HG03159 (cell line): Measurements from ENCODE around the gene XYLT2.
A peak's percentile ranks its signal among the peaks of the same experiment; 100 is the strongest.

ENCODE experiments used
- ATAC-seq: cut with Tn5 transposase; IDR thresholded peaks from one replicate; pipeline ENCODE4 v1.9.1; 2021; ENCODE audit warnings: mild to moderate bottlenecking, moderate library complexity; ENCODE audit not compliant: unreplicated experiment

XYLT2 gene

DNA sequence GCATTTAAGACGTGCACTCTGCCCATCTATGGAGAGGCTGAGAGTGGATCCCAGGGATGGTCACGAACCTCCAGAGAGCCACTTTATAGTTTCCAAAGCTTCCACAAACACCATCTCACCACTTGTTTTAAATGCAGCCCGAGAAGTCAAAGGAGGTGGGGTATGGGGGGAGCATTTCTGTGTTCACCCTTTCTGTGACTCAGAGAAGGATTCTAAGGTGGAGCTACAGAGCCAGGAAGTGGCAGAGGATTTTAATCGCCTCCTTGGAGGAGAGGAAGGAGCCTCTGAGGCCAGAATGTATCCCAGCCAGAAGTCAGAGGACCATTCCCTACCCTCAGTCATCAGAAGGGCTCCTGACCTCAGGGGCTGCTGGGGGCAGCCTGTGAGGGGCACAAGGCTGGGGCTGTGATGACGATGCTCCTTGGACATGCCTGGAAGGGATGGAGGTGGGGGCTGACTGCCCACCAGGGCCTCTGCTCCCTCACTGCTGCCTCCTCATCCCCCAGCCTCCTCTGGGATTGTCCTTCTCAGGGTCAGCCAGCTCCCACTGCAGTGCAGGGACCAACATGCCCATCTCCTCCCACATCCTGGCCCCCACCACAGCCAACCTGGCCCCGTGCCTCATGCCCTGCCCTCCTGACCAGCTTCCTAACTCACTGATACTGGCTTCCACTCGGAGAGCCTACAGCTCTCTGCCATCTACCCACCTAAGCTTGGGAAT lies 2.8 kb downstream of the XYLT2 start:
- ATAC-seq: no peak

DNA sequence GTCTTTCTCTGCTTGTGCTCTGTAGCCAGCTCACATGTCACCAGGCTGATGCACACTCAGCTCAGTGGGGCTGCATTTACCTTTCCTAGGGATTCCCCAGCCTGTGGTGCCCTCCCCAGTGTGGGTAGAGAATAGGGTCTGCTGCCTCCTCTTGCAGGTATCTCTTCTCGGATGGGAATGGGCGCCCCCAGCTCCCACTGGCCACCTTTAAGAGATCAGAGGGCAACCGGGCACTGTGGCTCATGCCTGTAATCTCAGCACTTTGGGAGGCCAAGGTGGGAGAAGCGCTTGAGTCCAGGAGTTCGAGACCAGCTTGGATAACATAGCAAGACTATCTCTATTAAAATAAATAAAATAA lies 3.3 kb downstream of the XYLT2 start:
- ATAC-seq: no peak

DNA sequence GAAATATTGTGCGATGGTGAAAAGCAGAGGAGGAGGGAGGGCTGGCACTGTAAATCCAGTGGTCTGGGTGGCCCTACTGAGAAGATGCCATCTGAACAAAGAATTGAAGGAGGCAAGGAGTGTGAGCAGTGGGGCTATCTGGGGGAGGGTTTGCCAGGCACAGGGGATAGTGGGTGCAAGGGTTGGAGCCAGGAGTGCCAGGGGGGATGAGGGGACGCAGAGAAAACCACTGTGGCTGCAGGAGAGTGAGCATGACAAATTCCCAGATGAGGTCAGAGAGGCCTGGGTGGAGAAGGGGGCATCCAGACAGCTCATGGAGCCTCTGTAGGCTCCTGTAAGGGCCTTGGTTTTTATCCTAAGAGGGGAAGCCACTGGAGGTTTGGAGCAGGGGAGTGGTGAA lies 4.8 kb downstream of the XYLT2 start:
- no peak for ATAC-seq

DNA sequence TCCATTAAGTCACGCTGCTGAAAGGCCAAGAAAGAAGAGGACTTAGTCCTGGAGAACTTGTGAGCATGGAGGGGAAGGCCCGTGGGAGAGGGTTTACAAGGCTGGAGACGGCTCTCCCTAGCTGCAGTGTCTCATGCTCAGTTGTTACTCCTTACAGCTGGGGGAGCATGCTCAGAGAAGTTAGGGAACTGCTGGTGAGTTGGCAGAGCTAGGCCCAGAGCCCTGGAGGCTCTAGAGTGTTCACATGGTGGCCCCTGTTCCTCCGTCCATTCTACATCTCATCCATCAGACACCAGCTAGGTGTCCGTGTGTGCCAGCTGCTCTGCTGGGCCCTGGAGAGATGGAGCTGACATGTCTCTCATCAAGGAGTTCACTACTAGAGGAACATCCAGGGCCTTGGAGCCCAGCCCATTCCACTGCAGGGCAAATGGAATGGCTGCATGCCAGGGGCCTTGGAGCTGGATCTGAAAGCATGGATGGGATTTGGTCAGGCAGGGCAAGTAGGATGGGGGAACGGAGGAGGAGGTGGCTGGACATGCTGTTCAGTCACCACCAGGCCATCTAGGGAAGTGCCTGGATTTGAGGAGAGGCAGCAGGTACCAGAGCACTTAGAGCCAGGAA lies 6.3 kb downstream of the XYLT2 start:
- ATAC-seq: no peak

DNA sequence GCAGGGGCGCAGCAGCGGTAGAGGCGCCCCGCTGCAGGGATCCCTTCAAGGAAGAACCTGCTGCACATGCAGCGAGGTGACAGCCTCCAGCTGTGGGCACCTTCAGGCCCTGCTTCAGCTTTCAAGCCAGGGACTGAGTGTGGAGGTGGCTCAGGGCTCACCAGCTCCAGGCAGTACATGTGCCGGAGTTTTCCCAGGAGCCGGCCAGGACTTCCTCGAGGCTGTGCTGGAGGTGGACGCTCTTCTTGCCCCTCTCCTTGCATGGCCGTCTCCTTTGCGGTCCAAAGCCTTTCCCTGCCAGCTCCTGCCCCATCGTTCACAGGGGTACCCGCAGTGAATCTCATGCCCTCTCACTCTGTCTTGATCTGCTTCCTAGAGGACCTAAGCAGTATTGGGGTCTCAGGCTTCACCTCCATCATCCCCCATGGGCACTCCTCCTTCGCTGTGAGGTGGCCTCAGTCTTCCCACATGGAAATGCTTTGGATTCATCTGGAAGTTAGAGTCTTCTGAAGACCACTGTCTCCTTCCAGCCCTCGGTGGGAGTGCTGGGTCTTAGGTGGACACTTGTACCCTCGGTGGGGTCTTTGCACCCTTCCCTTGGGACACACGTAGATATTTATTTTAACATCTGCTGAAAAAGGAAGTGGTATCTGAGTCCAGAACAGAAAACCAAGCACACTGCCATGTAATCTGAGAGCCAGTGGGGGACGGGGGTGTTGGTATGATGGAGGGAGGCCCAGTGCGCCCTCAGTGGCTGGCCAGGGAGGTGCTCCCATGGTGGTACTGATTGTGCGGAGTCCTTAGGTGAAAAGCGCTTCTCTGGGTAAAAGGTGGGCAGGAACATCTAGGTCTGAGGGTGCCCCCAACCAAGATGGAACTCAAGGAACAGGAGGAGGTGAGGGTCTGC lies 7.0 kb downstream of the XYLT2 start:
- no peak for ATAC-seq

DNA sequence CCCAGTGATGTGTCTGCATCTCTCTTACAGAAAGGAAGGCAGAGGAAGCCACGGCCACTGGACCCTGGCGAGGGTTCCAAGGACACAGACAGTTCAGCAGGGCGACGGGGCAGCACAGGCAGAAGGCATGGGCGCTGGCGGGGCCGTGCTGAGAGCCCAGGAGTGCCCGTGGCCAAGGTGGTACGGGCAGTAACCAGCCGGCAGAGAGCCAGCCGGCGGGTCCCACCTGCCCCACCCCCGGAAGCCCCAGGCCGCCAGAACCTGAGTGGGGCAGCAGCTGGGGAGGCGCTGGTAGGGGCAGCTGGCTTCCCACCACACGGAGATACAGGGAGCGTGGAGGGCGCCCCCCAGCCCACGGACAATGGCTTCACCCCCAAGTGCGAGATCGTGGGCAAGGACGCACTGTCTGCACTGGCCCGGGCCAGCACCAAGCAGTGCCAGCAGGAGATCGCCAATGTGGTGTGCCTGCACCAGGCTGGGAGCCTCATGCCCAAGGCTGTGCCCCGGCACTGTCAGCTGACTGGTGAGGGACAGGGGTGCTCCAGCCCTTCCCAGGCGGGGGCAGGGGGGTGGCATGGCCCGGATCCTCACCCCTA lies 7.8 kb downstream of the XYLT2 start:
- no peak for ATAC-seq

DNA sequence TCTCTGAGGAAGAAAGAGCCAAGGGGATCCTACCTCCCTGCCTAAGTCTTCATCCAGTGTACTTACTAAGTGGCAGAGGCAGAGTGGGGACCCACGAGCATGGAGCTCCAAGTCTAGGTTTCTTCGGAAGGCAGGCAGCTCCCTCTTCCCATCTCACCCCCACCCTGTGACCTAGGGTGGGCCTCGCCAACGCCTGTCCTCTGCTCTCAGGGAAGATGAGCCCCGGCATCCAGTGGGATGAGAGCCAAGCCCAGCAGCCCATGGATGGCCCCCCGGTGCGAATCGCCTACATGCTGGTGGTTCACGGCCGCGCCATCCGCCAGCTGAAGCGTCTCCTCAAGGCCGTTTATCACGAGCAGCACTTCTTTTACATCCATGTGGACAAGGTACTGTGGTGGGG lies 8.3 kb downstream of the XYLT2 start:
- no peak for ATAC-seq

DNA sequence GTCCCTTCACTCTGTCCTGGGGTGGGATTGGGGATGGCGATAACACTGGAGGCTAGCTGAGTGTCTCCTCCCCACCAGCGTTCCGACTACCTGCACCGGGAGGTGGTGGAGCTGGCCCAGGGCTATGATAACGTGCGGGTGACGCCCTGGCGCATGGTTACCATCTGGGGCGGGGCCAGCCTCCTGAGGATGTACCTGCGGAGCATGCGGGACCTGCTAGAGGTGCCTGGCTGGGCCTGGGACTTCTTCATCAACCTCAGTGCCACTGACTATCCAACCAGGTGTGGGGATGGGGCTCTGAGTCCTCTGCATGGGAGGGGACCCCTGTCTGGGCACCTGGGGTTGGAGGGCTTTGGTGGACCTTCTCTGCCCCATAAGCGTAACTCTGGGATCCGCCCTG lies 8.8 kb downstream of the XYLT2 start:
- ATAC-seq: no peak

DNA sequence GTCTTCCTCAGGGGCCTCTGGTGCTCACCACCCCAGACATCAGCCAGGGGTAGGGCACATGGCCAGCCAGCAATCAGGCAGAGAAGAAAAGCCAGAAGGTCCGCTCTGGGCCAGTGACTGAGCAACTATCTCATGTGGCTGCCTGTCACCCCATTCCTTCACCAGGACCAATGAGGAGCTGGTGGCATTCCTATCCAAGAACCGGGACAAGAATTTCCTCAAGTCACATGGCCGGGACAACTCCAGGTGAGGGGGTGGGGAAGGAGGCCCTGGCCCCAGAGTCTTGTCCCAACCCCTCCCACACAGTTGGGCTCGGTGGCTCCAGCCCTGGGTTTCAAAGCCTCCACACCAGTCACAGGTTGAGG lies 9.4 kb downstream of the XYLT2 start:
- no peak for ATAC-seq

DNA sequence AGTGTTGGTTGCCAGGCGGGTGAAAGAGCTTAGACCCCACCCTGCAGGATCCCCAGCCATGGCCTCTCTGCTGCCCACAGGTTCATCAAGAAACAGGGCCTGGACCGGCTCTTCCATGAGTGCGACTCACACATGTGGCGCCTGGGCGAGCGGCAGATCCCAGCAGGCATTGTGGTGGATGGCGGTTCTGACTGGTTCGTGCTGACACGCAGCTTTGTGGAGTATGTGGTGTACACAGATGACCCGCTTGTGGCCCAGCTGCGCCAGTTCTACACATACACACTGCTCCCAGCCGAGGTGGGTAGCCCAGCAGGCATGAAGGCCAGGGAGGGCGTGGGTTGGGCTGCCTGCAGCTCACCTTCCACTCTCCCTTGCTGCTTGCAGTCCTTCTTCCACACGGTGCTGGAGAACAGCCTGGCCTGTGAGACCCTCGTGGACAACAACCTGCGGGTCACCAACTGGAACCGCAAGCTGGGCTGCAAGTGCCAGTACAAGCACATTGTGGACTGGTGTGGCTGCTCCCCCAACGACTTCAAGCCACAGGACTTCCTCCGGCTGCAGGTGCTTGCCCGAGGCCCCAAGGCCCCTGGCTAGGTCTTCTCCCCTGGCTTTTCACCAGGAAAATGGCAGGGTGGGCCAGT lies 9.9 kb downstream of the XYLT2 start:
- ATAC-seq: no peak

DNA sequence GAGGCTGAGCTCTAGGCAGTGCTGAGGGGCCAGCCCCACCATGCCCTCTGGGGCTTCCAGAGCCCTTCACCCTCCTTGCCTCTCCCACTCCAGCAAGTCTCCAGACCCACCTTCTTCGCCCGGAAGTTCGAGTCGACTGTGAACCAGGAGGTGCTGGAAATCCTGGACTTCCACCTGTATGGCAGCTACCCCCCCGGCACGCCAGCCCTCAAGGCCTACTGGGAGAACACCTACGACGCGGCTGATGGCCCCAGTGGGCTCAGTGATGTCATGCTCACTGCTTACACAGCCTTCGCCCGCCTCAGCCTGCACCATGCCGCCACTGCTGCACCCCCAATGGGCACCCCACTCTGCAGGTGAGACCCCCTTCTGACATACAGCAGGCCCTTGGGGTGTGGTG lies 10.5 kb downstream of the XYLT2 start:
- no peak for ATAC-seq

DNA sequence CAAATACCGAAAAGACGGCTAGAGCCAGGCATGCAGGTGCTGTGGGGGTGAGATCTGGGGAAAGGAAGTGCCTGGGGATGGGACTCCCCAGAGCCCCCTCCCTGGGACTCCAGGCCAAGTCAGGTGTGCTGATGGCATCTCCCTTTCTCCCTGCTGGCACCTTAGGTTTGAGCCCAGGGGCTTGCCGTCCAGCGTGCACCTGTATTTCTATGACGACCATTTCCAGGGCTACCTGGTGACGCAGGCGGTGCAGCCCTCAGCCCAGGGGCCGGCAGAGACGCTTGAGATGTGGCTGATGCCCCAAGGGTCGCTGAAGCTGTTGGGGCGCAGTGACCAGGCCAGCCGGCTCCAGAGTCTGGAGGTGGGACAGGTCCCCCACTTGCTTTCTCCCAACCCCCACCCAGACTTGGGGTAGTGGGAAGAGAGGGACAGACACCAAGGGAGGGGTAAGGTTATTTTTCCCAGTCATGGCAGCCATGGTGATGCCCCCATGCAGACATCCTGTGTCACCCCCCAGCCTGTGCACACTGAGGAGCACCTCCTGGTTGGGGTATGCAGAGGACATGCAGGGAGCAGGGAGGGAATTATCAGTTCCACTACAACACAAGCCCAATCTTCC lies 11.1 kb downstream of the XYLT2 start:
- no peak for ATAC-seq

DNA sequence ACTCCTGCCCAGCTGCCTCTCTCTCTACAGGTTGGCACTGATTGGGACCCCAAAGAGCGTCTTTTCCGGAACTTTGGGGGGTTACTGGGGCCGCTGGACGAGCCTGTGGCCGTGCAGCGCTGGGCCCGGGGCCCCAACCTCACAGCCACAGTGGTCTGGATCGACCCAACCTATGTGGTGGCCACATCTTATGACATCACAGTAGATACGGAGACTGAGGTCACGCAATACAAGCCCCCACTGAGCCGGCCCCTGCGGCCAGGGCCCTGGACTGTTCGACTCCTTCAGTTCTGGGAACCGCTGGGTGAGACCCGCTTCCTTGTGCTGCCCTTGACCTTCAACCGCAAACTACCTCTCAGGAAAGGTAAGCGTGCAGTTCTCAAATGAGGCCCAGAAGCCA lies 12.3 kb downstream of the XYLT2 start:
- ATAC-seq: no peak

DNA sequence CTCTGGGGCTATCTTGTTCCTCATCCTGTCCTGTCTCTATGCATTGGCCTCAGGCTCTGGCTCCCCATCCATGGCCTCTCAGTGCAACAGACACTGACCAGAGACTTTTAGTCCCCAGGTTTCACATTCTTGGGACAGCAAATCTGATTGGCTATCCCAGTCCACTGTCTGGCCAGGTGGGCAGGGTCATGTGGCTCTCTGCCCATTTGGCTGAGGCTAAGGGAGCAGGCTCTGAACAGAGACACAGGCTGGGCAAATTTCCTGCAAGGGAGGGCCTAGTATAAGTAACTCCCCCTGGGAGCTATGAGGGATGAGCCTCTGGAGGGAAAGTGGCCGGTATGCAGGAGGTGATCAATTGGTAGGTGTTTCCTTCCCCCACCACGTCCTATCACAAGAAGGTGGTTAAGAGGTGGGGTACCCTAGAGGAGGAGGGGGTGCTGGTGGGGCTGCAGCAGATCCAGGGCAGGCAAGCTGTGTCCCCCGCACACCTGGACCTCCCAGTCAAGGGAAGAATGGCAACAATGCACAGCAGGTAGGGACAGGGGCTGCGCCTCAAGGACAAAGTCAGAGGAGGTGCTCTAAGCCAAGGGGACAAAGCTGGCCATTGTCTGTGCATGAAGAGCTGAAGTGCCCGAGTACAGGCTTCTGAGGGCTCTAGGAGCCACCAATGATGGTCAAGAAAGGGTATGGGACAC lies 13.2 kb downstream of the XYLT2 start:
- no peak for ATAC-seq

DNA sequence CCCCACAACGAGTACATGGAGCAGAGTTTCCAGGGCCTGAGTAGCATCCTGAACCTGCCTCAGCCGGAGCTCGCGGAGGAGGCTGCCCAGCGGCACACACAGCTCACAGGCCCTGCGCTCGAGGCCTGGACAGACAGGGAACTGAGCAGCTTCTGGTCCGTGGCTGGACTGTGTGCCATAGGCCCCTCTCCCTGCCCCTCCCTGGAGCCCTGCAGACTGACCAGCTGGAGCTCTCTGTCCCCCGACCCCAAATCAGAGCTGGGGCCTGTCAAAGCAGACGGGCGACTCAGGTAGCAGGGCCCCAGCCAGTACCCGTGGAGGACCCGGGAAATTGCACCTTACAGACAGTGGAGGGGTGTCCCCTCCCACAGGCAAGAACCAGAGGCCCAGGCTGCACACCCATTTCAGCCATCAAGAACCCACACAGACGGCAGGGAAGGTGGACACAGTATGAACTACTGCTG lies 14.1 kb downstream of the XYLT2 start:
- no peak for ATAC-seq

DNA sequence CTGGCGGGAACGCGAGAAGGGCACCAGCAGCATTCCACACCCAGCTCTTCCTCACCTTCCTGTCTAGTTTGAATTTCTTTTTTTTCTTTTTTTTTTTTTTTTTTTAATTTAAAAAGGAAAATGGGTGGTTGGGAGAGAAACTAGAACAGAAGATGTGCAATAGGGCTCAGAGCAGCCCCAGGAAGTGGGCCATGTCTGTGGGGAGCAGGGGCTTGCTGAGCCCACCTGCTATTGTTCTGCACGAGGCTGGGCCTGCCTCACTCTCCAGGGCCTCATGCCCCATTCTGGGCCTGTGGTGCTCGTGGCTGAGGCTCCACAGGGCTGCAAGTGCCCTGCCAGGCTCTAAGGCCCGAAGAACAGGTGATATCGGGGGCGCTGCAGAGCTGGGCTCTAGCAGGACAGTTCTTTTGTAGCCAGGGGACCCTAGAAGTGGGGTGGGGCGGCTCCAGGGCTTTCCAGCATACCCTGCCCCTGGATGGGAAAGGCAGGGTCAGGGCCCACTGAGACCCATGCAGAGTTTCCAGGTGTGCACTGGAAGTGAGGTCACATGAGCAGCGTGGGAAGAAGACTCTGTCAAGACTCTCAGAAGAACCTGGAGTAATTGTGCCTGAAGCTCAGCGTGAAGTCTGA lies 14.7 kb downstream of the XYLT2 start:
- ATAC-seq: no peak

DNA sequence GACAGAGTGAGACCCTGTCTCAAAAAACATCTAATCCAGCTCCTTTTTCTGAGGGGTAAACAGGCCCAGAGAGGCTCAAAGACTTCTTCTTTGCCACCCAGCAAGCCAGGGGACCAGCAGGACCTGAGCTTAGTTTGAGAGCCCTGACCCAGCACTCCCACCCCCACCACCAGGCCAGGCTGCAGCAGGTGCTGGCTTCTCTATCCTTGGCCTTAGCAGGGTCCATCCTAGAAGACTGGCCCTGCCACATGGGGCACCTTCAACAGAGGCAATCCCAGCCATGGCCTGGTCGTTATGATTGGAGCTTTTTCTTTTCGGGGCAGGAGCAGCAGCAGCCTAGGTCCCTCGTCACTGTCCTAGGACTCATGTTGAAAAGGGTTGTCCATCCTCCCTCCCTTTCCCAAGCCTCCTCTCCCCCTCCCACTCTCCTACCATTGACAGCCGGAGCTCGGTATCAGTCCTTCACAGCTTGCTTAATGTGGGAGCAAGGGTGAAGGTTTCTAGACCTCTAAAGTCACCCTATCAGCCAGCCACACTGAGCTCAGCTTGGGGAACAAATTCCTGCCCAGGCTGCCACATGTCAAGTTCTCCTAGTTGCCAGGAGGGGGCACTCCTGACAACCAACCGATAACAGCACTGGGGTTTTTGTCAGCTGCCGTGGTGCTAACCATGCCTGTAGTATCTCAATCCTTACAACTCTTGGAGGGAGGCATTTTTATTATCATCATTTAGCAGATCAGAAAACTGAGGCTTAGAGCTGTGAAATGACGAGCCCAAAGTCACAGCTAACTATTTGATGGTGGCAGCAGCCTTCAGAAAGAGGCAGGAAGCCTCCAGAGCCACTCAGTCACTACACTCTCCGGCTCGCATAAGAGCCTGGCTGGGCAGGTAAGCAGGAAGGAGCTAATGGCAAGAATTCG lies 15.9 kb downstream of the XYLT2 start:
- peak; percentile 61 for ATAC-seq

DNA sequence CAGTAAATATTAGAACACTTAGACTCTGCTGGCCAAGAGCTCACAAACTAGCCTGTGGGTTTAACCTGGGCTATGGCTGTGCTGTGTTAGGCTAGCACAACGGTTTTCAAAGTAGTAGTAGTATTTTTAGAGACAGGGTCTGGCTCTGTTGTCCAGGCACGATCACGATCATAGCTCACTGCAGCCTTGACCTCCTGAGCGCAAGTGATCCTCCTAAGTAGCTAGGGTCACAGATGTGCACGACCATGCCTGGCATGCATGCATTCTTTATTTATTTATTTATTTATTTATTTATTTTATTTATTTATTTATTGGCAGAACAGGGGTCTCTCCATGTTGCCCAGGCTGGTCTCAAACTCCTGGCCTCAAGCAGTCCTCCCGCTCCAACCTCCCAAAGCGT lies 16.7 kb downstream of the XYLT2 start:
- no peak for ATAC-seq
